Mesenchymal stem cell (in vitro differentiated cells and primary cell): ENCODE measurements around the gene CNIH1.

ENCODE experiments used
- DNase-seq: peaks from one replicate; pipeline ENCODE4 v3.0.0-alpha.2; 2013
- H2AFZ ChIP-seq: one replicate; pipeline ENCODE4 v1.6.1; 2013; ENCODE audit warnings: low read depth, mild to moderate bottlenecking, control low read depth, inconsistent platforms, low read length, moderate library complexity
- H2AK5ac ChIP-seq: 2 replicates; pipeline ENCODE4 v1.6.1; 2013; ENCODE audit warnings: low read length, moderate library complexity, mild to moderate bottlenecking, inconsistent platforms; ENCODE audit not compliant: severe bottlenecking
- H2BK120ac ChIP-seq: one replicate; pipeline ENCODE4 v1.6.1; 2013; ENCODE audit warnings: low read depth, mild to moderate bottlenecking, inconsistent platforms, low read length, moderate library complexity
- H2BK12ac ChIP-seq, 2 experiments: one replicate each; pipeline ENCODE4 v1.6.1; 2013; ENCODE audit warnings: inconsistent platforms in 2 of 2, low read length in 2 of 2, mild to moderate bottlenecking in 2 of 2, moderate library complexity in 2 of 2, control low read depth in 1 of 2
- H2BK15ac ChIP-seq: one replicate; pipeline ENCODE4 v1.6.1; 2013; ENCODE audit warnings: mild to moderate bottlenecking, low read depth, inconsistent platforms; ENCODE audit not compliant: poor library complexity, severe bottlenecking
- H2BK5ac ChIP-seq: 2 replicates; pipeline ENCODE4 v1.6.1; 2013; ENCODE audit warnings: low read depth, mild to moderate bottlenecking, low read length, control low read depth, inconsistent platforms; ENCODE audit not compliant: poor library complexity, severe bottlenecking
- H3K14ac ChIP-seq, 2 experiments: one replicate each; pipeline ENCODE4 v1.6.1; 2013; ENCODE audit warnings: inconsistent platforms in 2 of 2, low read length in 2 of 2, control low read depth in 1 of 2, mild to moderate bottlenecking in 1 of 2, moderate library complexity in 1 of 2
- H3K18ac ChIP-seq, 2 experiments: one replicate each; pipeline ENCODE4 v1.6.1; 2013; ENCODE audit warnings: inconsistent platforms in 2 of 2, low read length in 2 of 2, control low read depth in 1 of 2, low read depth in 1 of 2, mild to moderate bottlenecking in 1 of 2
- H3K23ac ChIP-seq, 2 experiments: one replicate each; pipeline ENCODE4 v1.6.1; 2013; ENCODE audit warnings: inconsistent platforms in 2 of 2, low read length in 2 of 2, mild to moderate bottlenecking in 2 of 2, moderate library complexity in 2 of 2, control low read depth in 1 of 2
- H3K27ac ChIP-seq: 2 replicates; pipeline ENCODE4 v1.5.1; 2013; ENCODE audit warnings: mild to moderate bottlenecking, moderate library complexity, low read length, control low read depth, inconsistent platforms; ENCODE audit not compliant: poor library complexity, severe bottlenecking
- H3K27me3 ChIP-seq, 2 experiments: 2 replicates each; pipeline versions ENCODE4 v1.6.1 to v1.7.0; 2013; ENCODE audit warnings: low read length in 2 of 2, mild to moderate bottlenecking in 2 of 2, moderate library complexity in 2 of 2, control low read depth in 1 of 2, inconsistent platforms in 1 of 2; ENCODE audit not compliant: control insufficient read depth in 1 of 2, insufficient read depth in 1 of 2
- H3K36me3 ChIP-seq, 2 experiments: 2 replicates each; pipeline versions ENCODE4 v1.6.1 to v1.7.0; 2013; ENCODE audit warnings: low read length in 2 of 2, control low read depth in 1 of 2, inconsistent platforms in 1 of 2, low read depth in 1 of 2, mild to moderate bottlenecking in 1 of 2; ENCODE audit not compliant: insufficient read depth in 2 of 2, control insufficient read depth in 1 of 2
- H3K4ac ChIP-seq, 2 experiments: one replicate each; pipeline ENCODE4 v1.6.1; 2013; ENCODE audit warnings: inconsistent platforms in 2 of 2, low read length in 2 of 2, mild to moderate bottlenecking in 2 of 2, moderate library complexity in 2 of 2, control low read depth in 1 of 2, low read depth in 1 of 2
- H3K4me1 ChIP-seq: 2 replicates; pipeline ENCODE4 v1.6.1; 2013; ENCODE audit warnings: low read depth, low read length, control low read depth; ENCODE audit not compliant: control insufficient read depth, insufficient read depth
- H3K4me2 ChIP-seq: 2 replicates; pipeline ENCODE4 v1.6.1; 2013; ENCODE audit warnings: low read length, mild to moderate bottlenecking, inconsistent platforms; ENCODE audit not compliant: poor library complexity, severe bottlenecking
- H3K4me3 ChIP-seq, 2 experiments: 2 replicates each; pipeline versions ENCODE4 v1.5.1 to v1.7.0; 2013; ENCODE audit warnings: low read length in 2 of 2, mild to moderate bottlenecking in 2 of 2, control low read depth in 1 of 2, low read depth in 1 of 2; ENCODE audit not compliant: insufficient read depth in 1 of 2
- H3K79me1 ChIP-seq: replicated peaks from 2 replicates; pipeline ENCODE4 v1.6.1; 2013; ENCODE audit warnings: mild to moderate bottlenecking, control low read depth, low read length, inconsistent platforms; ENCODE audit not compliant: poor library complexity, severe bottlenecking
- H3K9ac ChIP-seq: 2 replicates; pipeline ENCODE4 v1.7.0; 2013; ENCODE audit warnings: mild to moderate bottlenecking, low read length, moderate library complexity
- H3K9me3 ChIP-seq: 2 replicates; pipeline ENCODE4 v1.7.0; 2013; ENCODE audit warnings: mild to moderate bottlenecking, low read length; ENCODE audit not compliant: control insufficient read depth
- H4K8ac ChIP-seq: one replicate; pipeline ENCODE4 v1.6.1; 2013; ENCODE audit warnings: inconsistent platforms, mild to moderate bottlenecking, low read length, moderate library complexity
- H4K91ac ChIP-seq: one replicate; pipeline ENCODE4 v1.6.1; 2013; ENCODE audit warnings: mild to moderate bottlenecking, low read length, inconsistent platforms
- WGBS: methylation state at CpG from one replicate; pipeline ENCODE4 v1.1.7; 2013; ENCODE audit warnings: mixed read lengths; 5-methylcytosine and 5-hydroxymethylcytosine counted together

Gene CNIH1

GRCh38 chr14:54450535-54450934 lies 9.4 kb upstream of the CNIH1 start:
- H3K9ac ChIP-seq: no peak overlapping the region
- H3K27me3 ChIP-seq: peaks cover 0 to 3% of the 10 kb centered on the region in 2 experiments
- no peak overlapping the region for H3K14ac ChIP-seq
- H2BK12ac ChIP-seq: no peak overlapping the region
- no peak overlapping the region for H2AK5ac ChIP-seq
- WGBS: 50% methylated on average over 2 of the region's 3 CpGs
- no peak overlapping the region for H3K18ac ChIP-seq
- H3K4me1 ChIP-seq: no peaks in the 10 kb centered on the region
- no peak overlapping the region for H3K27ac ChIP-seq
- no peaks in the 10 kb centered on the region for H3K79me1 ChIP-seq
- no peak overlapping the region for H2BK15ac ChIP-seq
- no peak overlapping the region for H2BK120ac ChIP-seq
- H3K36me3 ChIP-seq: no peaks in the 10 kb centered on the region
- H3K4ac ChIP-seq: no peak overlapping the region
- no peaks in the 10 kb centered on the region for H3K9me3 ChIP-seq
- H2BK5ac ChIP-seq: no peak overlapping the region
- DNase-seq: peak; percentile 39
- H2AFZ ChIP-seq: no peak overlapping the region
- no peak overlapping the region for H3K4me2 ChIP-seq
- no peak overlapping the region for H3K23ac ChIP-seq
- H3K4me3 ChIP-seq: no peak overlapping the region
- no peak overlapping the region for H4K91ac ChIP-seq
- H4K8ac ChIP-seq: no peak overlapping the region

GRCh38 chr14:54447231-54447692 lies 6.1 kb upstream of the CNIH1 start:
- peak; percentile 74 for DNase-seq
- Histone ChIP-seq H2AFZ (no peak overlapping the region), H2AK5ac (no peak overlapping the region), H3K14ac (no peak overlapping the region), H4K8ac (no peak overlapping the region), H3K9me3 (no peaks in the 10 kb centered on the region), H3K9ac (no peak overlapping the region), H2BK5ac (no peak overlapping the region), H3K36me3 (no peaks in the 10 kb centered on the region), H2BK120ac (no peak overlapping the region), H3K18ac (no peak overlapping the region), H3K4me3 (no peak overlapping the region), H3K4ac (no peak overlapping the region), H3K79me1 (no peaks in the 10 kb centered on the region), H4K91ac (no peak overlapping the region), H3K27me3 (peaks cover 0 to 3% of the 10 kb centered on the region in 2 experiments), H2BK15ac (no peak overlapping the region), H3K4me1 (no peaks in the 10 kb centered on the region), H3K23ac (no peak overlapping the region), H3K27ac (no peak overlapping the region), H3K4me2 (no peak overlapping the region), H2BK12ac (no peak overlapping the region)
- WGBS: 92% methylated on average over 8 of the region's 8 CpGs

GRCh38 chr14:54446161-54446693 lies 5.1 kb upstream of the CNIH1 start:
- H3K18ac ChIP-seq: no peak overlapping the region

GRCh38 chr14:54444681-54445080 lies 3.5 kb upstream of the CNIH1 start:
- H2BK12ac ChIP-seq: no peak overlapping the region
- DNase-seq: no peak
- H2BK5ac ChIP-seq: no peak overlapping the region
- H3K36me3 ChIP-seq: no peaks in the 10 kb centered on the region
- H2AFZ ChIP-seq: no peak overlapping the region
- H3K4ac ChIP-seq: no peak overlapping the region
- H3K4me3 ChIP-seq: peak overlapping the region in 1 of 2 experiments; percentile 54
- no peak overlapping the region for H4K8ac ChIP-seq
- H3K4me1 ChIP-seq: peaks cover 2% of the 10 kb centered on the region
- H4K91ac ChIP-seq: no peak overlapping the region
- no peak overlapping the region for H2BK15ac ChIP-seq
- peak overlapping the region; percentile 55 for H3K9ac ChIP-seq
- no peak overlapping the region for H2AK5ac ChIP-seq
- no peak overlapping the region for H3K23ac ChIP-seq
- WGBS: 89% methylated on average over 7 of the region's 7 CpGs
- no peaks in the 10 kb centered on the region for H3K79me1 ChIP-seq
- H2BK120ac ChIP-seq: no peak overlapping the region
- no peak overlapping the region for H3K27ac ChIP-seq
- no peaks in the 10 kb centered on the region for H3K9me3 ChIP-seq
- H3K4me2 ChIP-seq: no peak overlapping the region
- no peak overlapping the region for H3K18ac ChIP-seq
- H3K14ac ChIP-seq: no peak overlapping the region
- H3K27me3 ChIP-seq: peaks cover 0 to 3% of the 10 kb centered on the region in 2 experiments

More at GRCh38 chr14:54446161-54446693, 5.1 kb upstream of the CNIH1 start:
- H3K79me1 ChIP-seq: no peaks in the 10 kb centered on the region
- no peak for DNase-seq
- H3K27ac ChIP-seq: no peak overlapping the region
- no peaks in the 10 kb centered on the region for H3K36me3 ChIP-seq
- no peak overlapping the region for H2AK5ac ChIP-seq
- H2BK5ac ChIP-seq: no peak overlapping the region
- H3K4me1 ChIP-seq: peaks cover 2% of the 10 kb centered on the region
- peaks cover 0 to 3% of the 10 kb centered on the region in 2 experiments for H3K27me3 ChIP-seq
- H2BK120ac ChIP-seq: no peak overlapping the region
- no peak overlapping the region for H3K4me2 ChIP-seq
- H3K14ac ChIP-seq: no peak overlapping the region
- WGBS: 75% methylated on average over 4 of the region's 5 CpGs
- H2BK12ac ChIP-seq: peak overlapping the region in 1 of 2 experiments; percentile 27
- H3K23ac ChIP-seq: no peak overlapping the region
- peak overlapping the region; percentile 60 for H2BK15ac ChIP-seq
- H3K4me3 ChIP-seq: no peak overlapping the region
- no peak overlapping the region for H4K8ac ChIP-seq
- H3K9me3 ChIP-seq: no peaks in the 10 kb centered on the region
- H3K4ac ChIP-seq: no peak overlapping the region
- no peak overlapping the region for H4K91ac ChIP-seq
- H3K9ac ChIP-seq: no peak overlapping the region
- no peak overlapping the region for H2AFZ ChIP-seq
